ENCODE results near the gene MBNL2.

MBNL2 gene

GRCh38 chr13:97235549-97236231 lies 13.6 kb downstream of the MBNL2 start:
- DNase-seq = no peak

GRCh38 chr13:97237388-97237787 lies 15.3 kb downstream of the MBNL2 start:
- DNase-seq = no peak

GRCh38 chr13:97238432-97238831 lies 16.3 kb downstream of the MBNL2 start:
- no peak for DNase-seq

GRCh38 chr13:97238883-97239282 lies 16.8 kb downstream of the MBNL2 start:
- DNase-seq = no peak

- DNase-seq = no peak
These were observed 17.2 kb downstream of the MBNL2 start for GRCh38 chr13:97239306-97239705.

- no peak for DNase-seq
These were observed 18.0 kb downstream of the MBNL2 start for GRCh38 chr13:97239943-97240787.

GRCh38 chr13:97240788-97241734 lies 18.9 kb downstream of the MBNL2 start:
- no peak for DNase-seq

- DNase-seq = no peak
These were observed 19.6 kb downstream of the MBNL2 start for GRCh38 chr13:97241761-97242160.

- no peak for DNase-seq
These were observed 20.8 kb downstream of the MBNL2 start for GRCh38 chr13:97242755-97243497.

GRCh38 chr13:97243915-97244781 lies 22.0 kb downstream of the MBNL2 start:
- DNase-seq = no peak

- no peak for DNase-seq
These were observed 22.9 kb downstream of the MBNL2 start for GRCh38 chr13:97245011-97245410.

GRCh38 chr13:97246596-97247158 lies 24.5 kb downstream of the MBNL2 start:
- DNase-seq = no peak

- DNase-seq = no peak
These were observed 26.1 kb downstream of the MBNL2 start for GRCh38 chr13:97248243-97248642.

- DNase-seq = no peak
These were observed 27.1 kb downstream of the MBNL2 start for GRCh38 chr13:97249093-97249795.

GRCh38 chr13:97249796-97250495 lies 27.8 kb downstream of the MBNL2 start:
- DNase-seq = no peak

- no peak for DNase-seq
These were observed 28.4 kb downstream of the MBNL2 start for GRCh38 chr13:97250560-97250959.

GRCh38 chr13:97252735-97253134 lies 30.6 kb downstream of the MBNL2 start:
- no peak for DNase-seq

- DNase-seq = no peak
These were observed 31.6 kb downstream of the MBNL2 start for GRCh38 chr13:97253581-97254293.

- no peak for DNase-seq
These were observed 32.7 kb downstream of the MBNL2 start for GRCh38 chr13:97254816-97255215.
